ENCODE measurements around the gene RAB26. TPM values are rescaled to one million over a fixed set of nuclear protein-coding genes. Genes with fewer than 3 reads are reported as not detected.
"Not testable (repeated sequence)": the region's sequence is repeated elsewhere in the genome, so short reads cannot be mapped to it uniquely, and the experiment has no call there.

Gene RAB26
- polyA plus RNA-seq, 2 donors = 1.1 to 4.7 TPM

DNA sequence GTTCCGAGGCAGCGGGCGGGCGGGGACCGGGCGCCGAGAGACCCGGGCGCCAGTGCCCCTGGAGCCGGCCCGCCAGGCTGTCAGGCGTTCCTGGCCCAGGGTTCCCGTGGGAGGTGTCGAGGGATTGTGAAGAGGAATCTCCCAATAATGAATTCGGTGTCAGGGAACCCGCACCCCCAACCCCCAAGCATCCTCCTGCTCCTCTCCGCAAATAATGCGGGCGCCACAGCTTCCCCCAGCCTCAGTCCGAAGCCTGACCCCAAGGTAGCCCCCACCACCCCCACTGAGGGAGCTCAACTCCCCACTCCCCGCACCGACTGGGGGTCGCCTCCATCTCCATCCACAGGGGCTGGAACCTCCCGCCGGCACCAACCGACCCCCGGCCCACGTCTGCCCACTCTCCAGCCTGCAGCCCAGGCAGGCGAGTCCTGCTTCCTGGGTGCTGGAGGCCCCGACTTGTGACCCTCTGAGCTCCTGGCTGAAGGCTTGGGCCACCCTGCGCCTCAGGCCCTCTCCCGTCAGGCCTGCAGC lies 48.6 kb downstream of the RAB26 start:
- Histone ChIP-seq H3K4me3 (ENCODE audit: low read depth in 1 of 2, low read length in 2 of 2) (peak overlapping the region in 1 of 2 donors; percentile 35), H3K36me3 (ENCODE audit: control insufficient read depth in 2 of 2, insufficient read depth in 2 of 2, low read length in 1 of 2) (no peaks in the 10 kb centered on the region), H3K4me1 (ENCODE audit: control insufficient read depth in 2 of 2, insufficient read depth in 2 of 2, low read length in 1 of 2) (peaks cover 2 to 7% of the 10 kb centered on the region in 2 donors), H3K27me3 (ENCODE audit: control insufficient read depth in 1 of 2, insufficient read depth in 2 of 2, low read length in 2 of 2) (peaks cover 0 to 6% of the 10 kb centered on the region in 2 donors), H3K27ac (ENCODE audit: low read depth in 2 of 2, low read length in 1 of 2) (no peak overlapping the region), H3K9me3 (ENCODE audit: control insufficient read depth in 2 of 2, insufficient read depth in 1 of 2, low read depth in 1 of 2, low read length in 1 of 2) (peaks cover 0 to 2% of the 10 kb centered on the region in 2 donors)
- 34 to 44% methylated on average over 24 to 32 of the region's 32 CpGs for WGBS, 2 donors

DNA sequence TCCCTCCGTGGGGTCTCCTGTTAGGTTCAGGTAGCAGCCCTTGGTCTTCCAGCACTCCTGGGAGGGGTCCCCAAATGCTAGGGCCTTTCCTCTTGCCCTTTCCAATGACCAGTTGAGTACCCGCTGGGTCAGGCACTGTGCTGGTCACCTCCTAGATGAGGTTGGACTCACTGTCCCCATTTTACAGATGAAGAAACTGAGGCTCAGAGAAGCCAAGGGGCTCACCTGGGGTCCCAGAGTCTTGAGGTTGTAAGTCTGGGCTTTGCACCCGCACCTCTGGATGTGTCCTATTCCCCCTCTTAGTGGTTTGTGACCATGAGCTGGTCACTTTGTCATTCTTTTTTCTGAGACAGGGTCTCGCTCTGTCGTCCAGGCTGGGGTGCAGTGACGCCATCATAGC lies 49.3 kb downstream of the RAB26 start:
- H3K27me3 ChIP-seq (ENCODE audit: control insufficient read depth in 1 of 2, insufficient read depth in 2 of 2, low read length in 2 of 2) = peaks cover 0 to 6% of the 10 kb centered on the region in 2 donors
- 85 to 90% methylated on average over 6 of the region's 6 CpGs for WGBS, 2 donors

DNA sequence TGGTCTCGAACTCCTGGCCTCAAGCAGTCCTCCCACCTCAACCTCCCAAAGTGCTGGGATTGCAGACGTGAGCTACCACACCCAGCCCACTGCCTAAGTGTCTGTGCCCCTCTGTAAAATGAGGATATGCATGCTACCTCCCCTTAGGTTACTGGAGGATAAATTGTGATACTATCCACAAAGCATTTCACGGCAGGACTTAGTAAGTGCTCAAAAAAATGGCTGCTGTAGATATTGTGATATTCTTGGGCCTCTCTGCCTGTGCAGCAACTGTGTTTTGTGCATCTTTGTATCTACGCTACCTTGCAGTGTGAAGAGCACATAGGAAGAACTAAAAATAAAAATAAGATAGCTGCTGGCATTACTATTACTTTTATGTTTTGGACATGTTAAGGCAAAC lies 49.9 kb downstream of the RAB26 start:
- peaks cover 0 to 6% of the 10 kb centered on the region in 2 donors for H3K27me3 ChIP-seq (ENCODE audit: control insufficient read depth in 1 of 2, insufficient read depth in 2 of 2, low read length in 2 of 2)
- H3K27ac ChIP-seq (ENCODE audit: low read depth in 2 of 2, low read length in 1 of 2) = no peak overlapping the region
- H3K4me3 ChIP-seq (ENCODE audit: low read depth in 1 of 2, low read length in 2 of 2) = no peak overlapping the region
- H3K36me3 ChIP-seq (ENCODE audit: control insufficient read depth in 2 of 2, insufficient read depth in 2 of 2, low read length in 1 of 2) = no peaks in the 10 kb centered on the region
- peaks cover 2 to 7% of the 10 kb centered on the region in 2 donors for H3K4me1 ChIP-seq (ENCODE audit: control insufficient read depth in 2 of 2, insufficient read depth in 2 of 2, low read length in 1 of 2)
- peaks cover 0 to 2% of the 10 kb centered on the region in 2 donors for H3K9me3 ChIP-seq (ENCODE audit: control insufficient read depth in 2 of 2, insufficient read depth in 1 of 2, low read depth in 1 of 2, low read length in 1 of 2)
- WGBS, 2 donors = 63 to 66% methylated on average over 4 of the region's 4 CpGs

More for the DNA sequence above, 49.3 kb downstream of the RAB26 start:
- H3K36me3 ChIP-seq (ENCODE audit: control insufficient read depth in 2 of 2, insufficient read depth in 2 of 2, low read length in 1 of 2) = no peaks in the 10 kb centered on the region
- H3K4me3 ChIP-seq (ENCODE audit: low read depth in 1 of 2, low read length in 2 of 2) = no peak overlapping the region
- no peak overlapping the region for H3K27ac ChIP-seq (ENCODE audit: low read depth in 2 of 2, low read length in 1 of 2)
- H3K9me3 ChIP-seq (ENCODE audit: control insufficient read depth in 2 of 2, insufficient read depth in 1 of 2, low read depth in 1 of 2, low read length in 1 of 2) = peaks cover 0 to 2% of the 10 kb centered on the region in 2 donors
- H3K4me1 ChIP-seq (ENCODE audit: control insufficient read depth in 2 of 2, insufficient read depth in 2 of 2, low read length in 1 of 2) = peaks cover 2 to 7% of the 10 kb centered on the region in 2 donors

DNA sequence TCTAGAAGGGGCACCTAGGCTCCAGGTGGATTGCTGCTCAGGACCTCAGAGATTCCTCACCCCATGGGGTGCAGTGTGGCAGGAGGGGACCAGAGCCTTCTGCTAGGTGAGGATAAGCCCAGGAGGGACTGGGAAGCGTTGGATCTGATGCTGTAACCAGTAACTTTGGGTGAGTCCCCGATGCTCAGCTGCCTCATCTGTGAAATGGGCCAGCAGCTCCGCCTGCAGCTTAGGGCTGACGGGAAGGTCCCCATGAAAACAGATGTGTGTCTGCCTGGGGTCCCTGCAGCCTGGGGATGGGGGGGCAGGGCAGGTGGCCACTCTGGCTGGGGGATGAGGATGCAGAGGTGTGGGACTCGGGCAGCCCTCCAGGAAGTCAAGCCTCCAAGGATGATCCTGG lies 50.7 kb downstream of the RAB26 start:
- Histone ChIP-seq H3K27me3 (ENCODE audit: control insufficient read depth in 1 of 2, insufficient read depth in 2 of 2, low read length in 2 of 2) (peaks cover 0 to 6% of the 10 kb centered on the region in 2 donors), H3K9me3 (ENCODE audit: control insufficient read depth in 2 of 2, insufficient read depth in 1 of 2, low read depth in 1 of 2, low read length in 1 of 2) (peaks cover 0 to 2% of the 10 kb centered on the region in 2 donors), H3K4me3 (ENCODE audit: low read depth in 1 of 2, low read length in 2 of 2) (no peak overlapping the region), H3K4me1 (ENCODE audit: control insufficient read depth in 2 of 2, insufficient read depth in 2 of 2, low read length in 1 of 2) (peaks cover 2 to 7% of the 10 kb centered on the region in 2 donors), H3K27ac (ENCODE audit: low read depth in 2 of 2, low read length in 1 of 2) (no peak overlapping the region), H3K36me3 (ENCODE audit: control insufficient read depth in 2 of 2, insufficient read depth in 2 of 2, low read length in 1 of 2) (no peaks in the 10 kb centered on the region)
- 78 to 85% methylated on average over 5 of the region's 5 CpGs for WGBS, 2 donors

DNA sequence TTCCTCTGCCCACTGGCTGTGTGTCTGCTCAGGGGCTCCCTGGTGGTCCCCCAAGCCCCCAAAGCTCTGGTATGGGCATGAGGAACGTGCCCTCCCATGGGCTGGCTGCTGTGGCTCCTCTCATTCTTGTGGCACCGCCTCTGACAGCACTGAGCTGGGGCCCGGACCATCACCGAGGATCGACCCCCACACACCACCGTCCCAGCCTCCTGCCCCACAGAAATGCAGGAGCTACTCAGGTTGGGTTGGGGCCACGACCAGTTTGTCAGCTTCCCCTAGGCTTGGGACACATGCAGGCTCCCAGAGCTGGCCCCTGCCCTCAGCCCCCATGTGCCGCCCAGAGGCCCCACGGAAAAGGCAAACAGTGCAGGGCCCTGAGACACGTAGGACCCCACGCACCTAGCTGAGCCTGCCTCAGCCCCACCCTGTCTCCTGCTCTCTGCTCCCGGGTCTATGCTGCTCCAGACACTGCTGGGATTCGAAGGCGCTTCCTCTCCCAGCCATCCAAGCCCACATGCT lies 51.3 kb downstream of the RAB26 start:
- Histone ChIP-seq H3K4me3 (ENCODE audit: low read depth in 1 of 2, low read length in 2 of 2) (no peak overlapping the region), H3K27me3 (ENCODE audit: control insufficient read depth in 1 of 2, insufficient read depth in 2 of 2, low read length in 2 of 2) (peaks cover 0 to 6% of the 10 kb centered on the region in 2 donors), H3K9me3 (ENCODE audit: control insufficient read depth in 2 of 2, insufficient read depth in 1 of 2, low read depth in 1 of 2, low read length in 1 of 2) (peaks cover 0 to 2% of the 10 kb centered on the region in 2 donors), H3K4me1 (ENCODE audit: control insufficient read depth in 2 of 2, insufficient read depth in 2 of 2, low read length in 1 of 2) (peaks cover 2 to 8% of the 10 kb centered on the region in 2 donors), H3K36me3 (ENCODE audit: control insufficient read depth in 2 of 2, insufficient read depth in 2 of 2, low read length in 1 of 2) (no peaks in the 10 kb centered on the region), H3K27ac (ENCODE audit: low read depth in 2 of 2, low read length in 1 of 2) (no peak overlapping the region)
- WGBS, 2 donors = 73 to 76% methylated on average over 14 of the region's 14 CpGs

DNA sequence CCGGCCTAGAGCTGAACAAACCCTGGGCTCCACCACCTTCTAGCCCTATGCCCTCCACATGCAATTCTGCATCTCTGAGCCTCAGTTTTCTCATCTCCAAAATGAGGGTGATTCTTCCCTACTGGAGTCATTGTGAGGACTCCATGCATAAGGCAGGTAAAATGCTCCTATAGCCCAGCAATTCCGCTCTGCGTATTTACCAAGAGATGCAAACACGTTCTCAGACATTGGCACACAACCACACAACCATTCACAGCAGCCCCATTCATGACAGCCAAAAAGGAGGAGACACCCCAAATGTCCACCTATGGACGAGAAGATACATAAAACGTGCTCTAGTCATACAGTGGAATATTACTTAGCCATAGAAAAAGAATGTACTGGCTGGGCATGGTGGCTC lies 51.9 kb downstream of the RAB26 start:
- H3K4me3 ChIP-seq (ENCODE audit: low read depth in 1 of 2, low read length in 2 of 2) = no peak overlapping the region
- 84 to 92% methylated on average over 6 of the region's 6 CpGs for WGBS, 2 donors
- peaks cover 0 to 6% of the 10 kb centered on the region in 2 donors for H3K27me3 ChIP-seq (ENCODE audit: control insufficient read depth in 1 of 2, insufficient read depth in 2 of 2, low read length in 2 of 2)
- H3K27ac ChIP-seq (ENCODE audit: low read depth in 2 of 2, low read length in 1 of 2) = no peak overlapping the region
- no peaks in the 10 kb centered on the region for H3K36me3 ChIP-seq (ENCODE audit: control insufficient read depth in 2 of 2, insufficient read depth in 2 of 2, low read length in 1 of 2)
- peaks cover 2 to 8% of the 10 kb centered on the region in 2 donors for H3K4me1 ChIP-seq (ENCODE audit: control insufficient read depth in 2 of 2, insufficient read depth in 2 of 2, low read length in 1 of 2)
- no peaks in the 10 kb centered on the region for H3K9me3 ChIP-seq (ENCODE audit: control insufficient read depth in 2 of 2, insufficient read depth in 1 of 2, low read depth in 1 of 2, low read length in 1 of 2)

DNA sequence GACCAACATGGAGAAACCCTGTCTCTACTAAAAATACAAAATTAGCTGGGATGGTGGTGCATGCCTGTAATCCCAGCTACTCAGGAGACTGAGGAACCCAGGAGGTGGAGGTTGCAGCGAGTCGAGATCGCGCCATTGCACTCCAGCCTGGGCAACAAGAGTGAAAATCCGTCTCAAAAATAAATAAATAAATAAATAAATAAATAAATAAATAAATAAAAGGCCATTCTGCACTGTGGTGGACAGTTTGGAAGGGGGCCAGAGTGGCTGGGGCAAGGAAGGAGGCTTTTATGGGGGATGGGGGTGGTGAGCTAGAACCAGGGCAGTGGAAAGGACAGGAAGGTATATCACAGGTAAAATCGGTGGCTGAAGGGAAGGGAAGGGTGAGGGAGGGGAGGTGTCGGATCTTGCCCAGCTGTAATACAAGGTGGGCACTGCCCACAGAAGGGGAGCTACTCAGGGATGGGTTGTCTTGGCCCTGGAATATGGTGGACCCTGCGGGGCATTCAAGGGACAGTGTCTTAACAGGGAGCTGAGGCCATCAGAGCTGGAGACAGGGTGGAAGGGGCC lies 54.8 kb downstream of the RAB26 start:
- H3K9me3 ChIP-seq (ENCODE audit: control insufficient read depth in 2 of 2, insufficient read depth in 1 of 2, low read depth in 1 of 2, low read length in 1 of 2); H3K36me3 ChIP-seq (ENCODE audit: control insufficient read depth in 2 of 2, insufficient read depth in 2 of 2, low read length in 1 of 2); H3K27ac ChIP-seq (ENCODE audit: low read depth in 2 of 2, low read length in 1 of 2); H3K27me3 ChIP-seq (ENCODE audit: control insufficient read depth in 1 of 2, insufficient read depth in 2 of 2, low read length in 2 of 2); H3K4me3 ChIP-seq (ENCODE audit: low read depth in 1 of 2, low read length in 2 of 2): not testable (repeated sequence)
- 95% methylated on average over 8 of the region's 8 CpGs for WGBS, 2 donors
- H3K4me1 ChIP-seq (ENCODE audit: control insufficient read depth in 2 of 2, insufficient read depth in 2 of 2, low read length in 1 of 2) = peaks cover 7 to 11% of the 10 kb centered on the region in 2 donors

Other genes starting within 250 kb of the RAB26 start
- gene HS3ST6, start 230.2 kb upstream of the RAB26 start, polyA plus RNA-seq = 10 to 100 TPM in 1 of 2 donors, 1 to 10 TPM in 1; 8.0 to 16.3 TPM
- 10 to 100 TPM; 25.9 to 52.7 TPM for gene MSRB1, start 205.4 kb upstream of the RAB26 start, polyA plus RNA-seq
- gene RPL3L, start 193.9 kb upstream of the RAB26 start, polyA plus RNA-seq = under 1 TPM; 0.06 to 0.14 TPM
- 100 to 1,000 TPM; 160 to 207 TPM for gene NDUFB10, start 189.1 kb upstream of the RAB26 start, polyA plus RNA-seq
- gene RPS2, start 183.8 kb upstream of the RAB26 start, polyA plus RNA-seq = 1,000 to 10,000 TPM; 2,871 to 3,908 TPM
- under 1 TPM; 0.06 to 0.20 TPM for gene RNF151, start 181.8 kb upstream of the RAB26 start, polyA plus RNA-seq
- 10 to 100 TPM; 56.6 to 59.0 TPM for gene TBL3, start 176.6 kb upstream of the RAB26 start, polyA plus RNA-seq
- 1 to 10 TPM; 2.7 to 9.3 TPM for gene NOXO1, start 167.2 kb upstream of the RAB26 start, polyA plus RNA-seq
- gene GFER, start 164.4 kb upstream of the RAB26 start, polyA plus RNA-seq = 10 to 100 TPM; 13.1 to 23.1 TPM
- gene SYNGR3, start 158.7 kb upstream of the RAB26 start, polyA plus RNA-seq = under 1 TPM; 0.06 to 0.36 TPM
- gene ZNF598, start 138.8 kb upstream of the RAB26 start, polyA plus RNA-seq = 10 to 100 TPM; 27.9 to 36.4 TPM
- gene NPW, start 128.8 kb upstream of the RAB26 start, polyA plus RNA-seq = under 1 TPM; 0.22 to 0.53 TPM
- gene NHERF2, start 121.7 kb upstream of the RAB26 start, polyA plus RNA-seq = 10 to 100 TPM; 26.3 to 36.1 TPM
- gene NTHL1, start 100.8 kb upstream of the RAB26 start, polyA plus RNA-seq = 10 to 100 TPM; 15.1 to 16.2 TPM
- gene TSC2, start 100.6 kb upstream of the RAB26 start, polyA plus RNA-seq = 10 to 100 TPM; 31.1 to 66.6 TPM
- 10 to 100 TPM; 40.5 to 78.0 TPM for gene PKD1, start 12.7 kb upstream of the RAB26 start, polyA plus RNA-seq
- 10 to 100 TPM; 40.1 to 41.5 TPM for gene TRAF7, start 7.2 kb downstream of the RAB26 start, polyA plus RNA-seq
- gene CASKIN1, start 48.0 kb downstream of the RAB26 start, polyA plus RNA-seq = under 1 TPM; 0.29 to 0.81 TPM
- 10 to 100 TPM; 27.8 to 38.3 TPM for gene MLST8, start 56.8 kb downstream of the RAB26 start, polyA plus RNA-seq
- 1 to 10 TPM; 3.6 to 4.6 TPM for gene BRICD5, start 62.2 kb downstream of the RAB26 start, polyA plus RNA-seq
- 1 to 10 TPM; 7.1 to 7.7 TPM for gene PGP, start 66.2 kb downstream of the RAB26 start, polyA plus RNA-seq
- gene E4F1, start 75.0 kb downstream of the RAB26 start, polyA plus RNA-seq = 10 to 100 TPM; 19.9 to 31.0 TPM
- 1 to 10 TPM in 1 of 2 donors, under 1 TPM in 1; 0.41 to 1.3 TPM for gene DNASE1L2, start 87.8 kb downstream of the RAB26 start, polyA plus RNA-seq
- gene ECI1, start 103.0 kb downstream of the RAB26 start, polyA plus RNA-seq = 10 to 100 TPM; 58.7 to 62.9 TPM
- gene RNPS1, start 119.5 kb downstream of the RAB26 start, polyA plus RNA-seq = 10 to 100 TPM; 41.4 to 100.0 TPM
- 1 to 10 TPM; 1.4 to 1.7 TPM for gene ABCA3, start 192.1 kb downstream of the RAB26 start, polyA plus RNA-seq